ENCODE measurements around the gene STRBP.
"Not testable (repeated sequence)": the region's sequence is repeated elsewhere in the genome, so short reads cannot be mapped to it uniquely, and the experiment has no call there.

STRBP gene

GRCh38 chr9:123200469-123200868 is 67.9 kb downstream of the STRBP start:
- in situ Hi-C loops (cut with MboI; ENCODE audit: low sequenced_read_pairs): not testable (repeated sequence)

- in situ Hi-C loops (cut with MboI; ENCODE audit: low sequenced_read_pairs): no loop called here
Measured at GRCh38 chr9:123196124-123196523, 72.3 kb downstream of the STRBP start.

GRCh38 chr9:123194023-123194422 is 74.4 kb downstream of the STRBP start:
- in situ Hi-C loops (cut with MboI; ENCODE audit: low sequenced_read_pairs): no loop called here

GRCh38 chr9:123191680-123192079 is 76.7 kb downstream of the STRBP start:
- in situ Hi-C loops (cut with MboI; ENCODE audit: low sequenced_read_pairs): no loop called here

GRCh38 chr9:123191260-123191659 is 77.1 kb downstream of the STRBP start:
- in situ Hi-C loops (cut with MboI; ENCODE audit: low sequenced_read_pairs): no loop called here

GRCh38 chr9:123187131-123187530 is 81.3 kb downstream of the STRBP start:
- in situ Hi-C loops (cut with MboI; ENCODE audit: low sequenced_read_pairs): no loop called here

- in situ Hi-C loops (cut with MboI; ENCODE audit: low sequenced_read_pairs): not testable (repeated sequence)
Measured at GRCh38 chr9:123186029-123186428, 82.4 kb downstream of the STRBP start.

- in situ Hi-C loops (cut with MboI; ENCODE audit: low sequenced_read_pairs): no loop called here
Measured at GRCh38 chr9:123176949-123177348, 91.4 kb downstream of the STRBP start.

GRCh38 chr9:123175854-123176629 is 92.3 kb downstream of the STRBP start:
- in situ Hi-C loops (cut with MboI; ENCODE audit: low sequenced_read_pairs): no loop called here

GRCh38 chr9:123174887-123175518 is 93.4 kb downstream of the STRBP start:
- in situ Hi-C loops (cut with MboI; ENCODE audit: low sequenced_read_pairs): no loop called here

GRCh38 chr9:123174079-123174478 is 94.3 kb downstream of the STRBP start:
- in situ Hi-C loops (cut with MboI; ENCODE audit: low sequenced_read_pairs): no loop called here

- in situ Hi-C loops (cut with MboI; ENCODE audit: low sequenced_read_pairs): no loop called here
Measured at GRCh38 chr9:123169926-123170325, 98.5 kb downstream of the STRBP start.

GRCh38 chr9:123168586-123168985 is 99.8 kb downstream of the STRBP start:
- in situ Hi-C loops (cut with MboI; ENCODE audit: low sequenced_read_pairs): no loop called here

- in situ Hi-C loops (cut with MboI; ENCODE audit: low sequenced_read_pairs): no loop called here
Measured at GRCh38 chr9:123167474-123167873, 100.9 kb downstream of the STRBP start.

- in situ Hi-C loops (cut with MboI; ENCODE audit: low sequenced_read_pairs): no loop called here
Measured at GRCh38 chr9:123165813-123166212, 102.6 kb downstream of the STRBP start.

GRCh38 chr9:123164285-123164684 is 104.1 kb downstream of the STRBP start:
- in situ Hi-C loops (cut with MboI; ENCODE audit: low sequenced_read_pairs): no loop called here

GRCh38 chr9:123162791-123163345 is 105.5 kb downstream of the STRBP start:
- in situ Hi-C loops (cut with MboI; ENCODE audit: low sequenced_read_pairs): no loop called here

- in situ Hi-C loops (cut with MboI; ENCODE audit: low sequenced_read_pairs): no loop called here
Measured at GRCh38 chr9:123162360-123162759, 106.0 kb downstream of the STRBP start.

- in situ Hi-C loops (cut with MboI; ENCODE audit: low sequenced_read_pairs): no loop called here
Measured at GRCh38 chr9:123157221-123157620, 111.2 kb downstream of the STRBP start.

GRCh38 chr9:123150708-123151503 is 117.5 kb downstream of the STRBP start:
- in situ Hi-C loops (cut with MboI; ENCODE audit: low sequenced_read_pairs): no loop called here

- in situ Hi-C loops (cut with MboI; ENCODE audit: low sequenced_read_pairs): no loop called here
Measured at GRCh38 chr9:123149067-123149466, 119.3 kb downstream of the STRBP start.
